DND-41 (cell line): ENCODE measurements around the gene NUAK1.

ENCODE experiments used
- ATAC-seq: fragments of 200-7000 bp; cut with Tn5 transposase; 3 replicates; pipeline ENCODE4 v1.9.1; 2021; ENCODE audit warnings: low read depth; ENCODE audit not compliant: insufficient read depth
- DNase-seq: peaks from one replicate; pipeline ENCODE4 v3.0.0-alpha.2; 2020
- H2AFZ ChIP-seq: 2 replicates; pipeline ENCODE4 v1.6.0; 2012; ENCODE audit warnings: low read depth, low read length
- H3K27ac ChIP-seq: 2 replicates; pipeline ENCODE4 v1.5.1; 2012; ENCODE audit warnings: low read length, inconsistent platforms
- H3K27me3 ChIP-seq: fragments of 200-600 bp; sonication (generic); 2 replicates; pipeline ENCODE4 v1.6.0; 2012; ENCODE audit warnings: low read length, mild to moderate bottlenecking, inconsistent platforms; ENCODE audit not compliant: insufficient read depth, poor library complexity
- H3K36me3 ChIP-seq: 2 replicates; pipeline ENCODE4 v1.5.1; 2012; ENCODE audit warnings: low read length, inconsistent platforms; ENCODE audit not compliant: insufficient read depth
- H3K4me1 ChIP-seq: 2 replicates; pipeline ENCODE4 v1.5.1; 2012; ENCODE audit warnings: mild to moderate bottlenecking, low read length; ENCODE audit not compliant: insufficient read depth
- H3K4me2 ChIP-seq: 2 replicates; pipeline ENCODE4 v1.6.0; 2012; ENCODE audit warnings: mild to moderate bottlenecking, moderate library complexity, low read length, inconsistent platforms; ENCODE audit not compliant: insufficient read depth
- H3K4me3 ChIP-seq, 2 experiments: fragments of 200-600 bp in 1 of 2; shearing (Covaris generic) in 1 of 2; 2 replicates each; pipeline ENCODE4 v1.5.1; 2012 to 2016; ENCODE audit warnings: inconsistent platforms in 2 of 2, low read length in 2 of 2, mild to moderate bottlenecking in 2 of 2, low read depth in 1 of 2, moderate library complexity in 1 of 2
- H3K79me2 ChIP-seq: 2 replicates; pipeline ENCODE4 v1.6.0; 2012; ENCODE audit warnings: low read length, inconsistent platforms; ENCODE audit not compliant: insufficient read depth
- H3K9ac ChIP-seq: 2 replicates; pipeline ENCODE4 v1.6.0; 2012; ENCODE audit warnings: low read depth, mild to moderate bottlenecking, inconsistent platforms, low read length, moderate library complexity
- H3K9me3 ChIP-seq: 2 replicates; pipeline ENCODE4 v1.5.1; 2012; ENCODE audit warnings: low read length, moderate library complexity, mild to moderate bottlenecking, inconsistent platforms; ENCODE audit not compliant: insufficient read depth, severe bottlenecking
- H4K20me1 ChIP-seq: 2 replicates; pipeline ENCODE4 v1.6.0; 2012; ENCODE audit warnings: low read length; ENCODE audit not compliant: insufficient read depth
- CTCF ChIP-seq: IDR thresholded peaks from 2 replicates; pipeline ENCODE4 v1.5.1; 2012; ENCODE audit warnings: borderline replicate concordance, low read length, moderate library complexity, mild to moderate bottlenecking; ENCODE audit not compliant: poor library complexity, severe bottlenecking; ENCODE audit errors: extremely low read depth
- EZH2 ChIP-seq: IDR thresholded peaks from 3 replicates; pipeline ENCODE4 v1.6.1; 2012; ENCODE audit warnings: borderline replicate concordance, low read depth, mild to moderate bottlenecking, moderate library complexity, low read length, inconsistent platforms; ENCODE audit not compliant: severe bottlenecking

Gene NUAK1

GRCh38 chr12:106146987-106147386, 8.2 kb upstream of the NUAK1 start:
- ATAC-seq (no peak), DNase-seq (no peak)
- no peak overlapping the region for H3K4me3 ChIP-seq
- H3K27me3 ChIP-seq: peaks cover 11% of the 10 kb centered on the region
- no peak overlapping the region for H3K27ac ChIP-seq
- no peaks in the 10 kb centered on the region for H3K4me1 ChIP-seq
- no peaks in the 10 kb centered on the region for H4K20me1 ChIP-seq
- H3K9me3 ChIP-seq: no peaks in the 10 kb centered on the region
- TF ChIP-seq CTCF (no peak), EZH2 (no peak)
- no peaks in the 10 kb centered on the region for H3K79me2 ChIP-seq
- no peak overlapping the region for H3K4me2 ChIP-seq
- H3K9ac ChIP-seq: no peak overlapping the region
- H2AFZ ChIP-seq: no peak overlapping the region
- H3K36me3 ChIP-seq: no peaks in the 10 kb centered on the region

- H3K27me3 ChIP-seq: peaks cover 10% of the 10 kb centered on the region
- H2AFZ ChIP-seq: no peak overlapping the region
- no peaks in the 10 kb centered on the region for H3K9me3 ChIP-seq
- TF ChIP-seq CTCF (no peak), EZH2 (no peak)
- no peak for DNase-seq
- H4K20me1 ChIP-seq: no peaks in the 10 kb centered on the region
- no peak overlapping the region for H3K4me2 ChIP-seq
- no peak overlapping the region for H3K4me3 ChIP-seq
- H3K27ac ChIP-seq: no peak overlapping the region
- ATAC-seq: no peak
- H3K9ac ChIP-seq: no peak overlapping the region
- H3K36me3 ChIP-seq: no peaks in the 10 kb centered on the region
- H3K4me1 ChIP-seq: no peaks in the 10 kb centered on the region
- H3K79me2 ChIP-seq: no peaks in the 10 kb centered on the region
These were observed 7.0 kb upstream of the NUAK1 start for GRCh38 chr12:106145539-106146447.

- Histone ChIP-seq H3K4me2 (no peak overlapping the region), H3K27ac (no peak overlapping the region), H3K9me3 (no peaks in the 10 kb centered on the region), H3K79me2 (no peaks in the 10 kb centered on the region), H3K27me3 (peaks cover 10% of the 10 kb centered on the region), H3K4me1 (no peaks in the 10 kb centered on the region), H2AFZ (no peak overlapping the region), H3K9ac (no peak overlapping the region), H3K36me3 (no peaks in the 10 kb centered on the region), H3K4me3 (no peak overlapping the region), H4K20me1 (no peaks in the 10 kb centered on the region)
- TF ChIP-seq CTCF (no peak), EZH2 (no peak)
- DNase-seq (no peak), ATAC-seq (no peak)
These were observed 6.1 kb upstream of the NUAK1 start for GRCh38 chr12:106144847-106145246.
